Stomach smooth muscle (tissue), 2 donors: Measurements from ENCODE around the gene NTSR1.

Experiments used
- H3K27ac ChIP-seq: one replicate; pipeline ENCODE4 v1.7.0; 2013; ENCODE audit warnings: mild to moderate bottlenecking, low read length, inconsistent platforms
- H3K27me3 ChIP-seq, 2 donors: one replicate each; pipeline ENCODE4 v1.7.0; 2013; ENCODE audit warnings: low read length in 2 of 2; ENCODE audit not compliant: insufficient read depth in 2 of 2, control insufficient read depth in 1 of 2
- H3K36me3 ChIP-seq, 2 donors: one replicate each; pipeline ENCODE4 v1.7.0; 2013; ENCODE audit warnings: low read length in 2 of 2; ENCODE audit not compliant: control insufficient read depth in 2 of 2, insufficient read depth in 2 of 2
- H3K4me1 ChIP-seq: one replicate; pipeline ENCODE4 v1.7.0; 2013; ENCODE audit warnings: low read length; ENCODE audit not compliant: control insufficient read depth, insufficient read depth
- H3K4me3 ChIP-seq, 2 donors: one replicate each; pipeline ENCODE4 v1.7.0; 2013; ENCODE audit warnings: low read length in 2 of 2
- H3K9ac ChIP-seq, 2 donors: one replicate each; pipeline ENCODE4 v1.7.0; 2013; ENCODE audit warnings: low read length in 2 of 2, mild to moderate bottlenecking in 1 of 2
- H3K9me3 ChIP-seq, 2 donors: one replicate each; pipeline ENCODE4 v1.7.0; 2013; ENCODE audit warnings: low read length in 2 of 2; ENCODE audit not compliant: control insufficient read depth in 2 of 2
- donor health status: healthy.
- donor health status: Pancreatic carcinoma.

NTSR1 gene

GRCh38 chr20:62726716-62727583 is 18.3 kb downstream of the NTSR1 start:
- H3K36me3 ChIP-seq = no peaks in the 10 kb centered on the region
- no peaks in the 10 kb centered on the region for H3K27me3 ChIP-seq
- H3K27ac ChIP-seq = no peak overlapping the region
- peaks cover 23% of the 10 kb centered on the region for H3K4me1 ChIP-seq
- no peak overlapping the region for H3K4me3 ChIP-seq
- no peak overlapping the region for H3K9ac ChIP-seq
- H3K9me3 ChIP-seq = no peaks in the 10 kb centered on the region

GRCh38 chr20:62727584-62728027 is 19.0 kb downstream of the NTSR1 start:
- Histone ChIP-seq H3K27me3 (no peaks in the 10 kb centered on the region), H3K9me3 (no peaks in the 10 kb centered on the region), H3K9ac (no peak overlapping the region), H3K4me1 (peaks cover 19% of the 10 kb centered on the region), H3K4me3 (no peak overlapping the region), H3K27ac (no peak overlapping the region), H3K36me3 (no peaks in the 10 kb centered on the region)

GRCh38 chr20:62728028-62728780 is 19.6 kb downstream of the NTSR1 start:
- Histone ChIP-seq H3K9me3 (no peaks in the 10 kb centered on the region), H3K4me1 (peaks cover 15% of the 10 kb centered on the region), H3K9ac (no peak overlapping the region), H3K27ac (no peak overlapping the region), H3K36me3 (no peaks in the 10 kb centered on the region), H3K27me3 (no peaks in the 10 kb centered on the region), H3K4me3 (no peak overlapping the region)

- H3K27me3 ChIP-seq = no peaks in the 10 kb centered on the region
- H3K27ac ChIP-seq = no peak overlapping the region
- H3K9me3 ChIP-seq = no peaks in the 10 kb centered on the region
- no peak overlapping the region for H3K9ac ChIP-seq
- no peak overlapping the region for H3K4me3 ChIP-seq
- H3K36me3 ChIP-seq = no peaks in the 10 kb centered on the region
- peaks cover 8% of the 10 kb centered on the region for H3K4me1 ChIP-seq
Observed at GRCh38 chr20:62728781-62729300, 20.2 kb downstream of the NTSR1 start.

- H3K27me3 ChIP-seq = no peaks in the 10 kb centered on the region
- no peaks in the 10 kb centered on the region for H3K36me3 ChIP-seq
- no peak overlapping the region for H3K27ac ChIP-seq
- no peaks in the 10 kb centered on the region for H3K4me1 ChIP-seq
- no peak overlapping the region for H3K9ac ChIP-seq
- H3K9me3 ChIP-seq = no peaks in the 10 kb centered on the region
- no peak overlapping the region for H3K4me3 ChIP-seq
Observed at GRCh38 chr20:62730481-62730880, 21.8 kb downstream of the NTSR1 start.

- H3K4me3 ChIP-seq = no peak overlapping the region
- H3K4me1 ChIP-seq = no peaks in the 10 kb centered on the region
- no peak overlapping the region for H3K9ac ChIP-seq
- H3K9me3 ChIP-seq = no peaks in the 10 kb centered on the region
- H3K36me3 ChIP-seq = no peaks in the 10 kb centered on the region
- no peak overlapping the region for H3K27ac ChIP-seq
- no peaks in the 10 kb centered on the region for H3K27me3 ChIP-seq
Observed at GRCh38 chr20:62732031-62732760, 23.6 kb downstream of the NTSR1 start.

- no peak overlapping the region for H3K27ac ChIP-seq
- H3K4me3 ChIP-seq = no peak overlapping the region
- H3K9ac ChIP-seq = no peak overlapping the region
Observed at GRCh38 chr20:62732842-62733525, 24.3 kb downstream of the NTSR1 start.

GRCh38 chr20:62733526-62733842 is 24.8 kb downstream of the NTSR1 start:
- Histone ChIP-seq H3K27ac (no peak overlapping the region), H3K4me3 (no peak overlapping the region), H3K9ac (no peak overlapping the region), H3K27me3 (no peaks in the 10 kb centered on the region), H3K4me1 (no peaks in the 10 kb centered on the region), H3K36me3 (no peaks in the 10 kb centered on the region), H3K9me3 (no peaks in the 10 kb centered on the region)

More at GRCh38 chr20:62732842-62733525, 24.3 kb downstream of the NTSR1 start:
- H3K9me3 ChIP-seq = no peaks in the 10 kb centered on the region
- no peaks in the 10 kb centered on the region for H3K4me1 ChIP-seq
- no peaks in the 10 kb centered on the region for H3K36me3 ChIP-seq
- no peaks in the 10 kb centered on the region for H3K27me3 ChIP-seq

GRCh38 chr20:62733891-62734290 is 25.3 kb downstream of the NTSR1 start:
- Histone ChIP-seq H3K9ac (no peak overlapping the region), H3K36me3 (no peaks in the 10 kb centered on the region), H3K4me1 (no peaks in the 10 kb centered on the region), H3K9me3 (no peaks in the 10 kb centered on the region), H3K4me3 (no peak overlapping the region), H3K27ac (no peak overlapping the region), H3K27me3 (no peaks in the 10 kb centered on the region)

GRCh38 chr20:62734326-62734725 is 25.7 kb downstream of the NTSR1 start:
- Histone ChIP-seq H3K4me1 (no peaks in the 10 kb centered on the region), H3K36me3 (no peaks in the 10 kb centered on the region), H3K4me3 (no peak overlapping the region), H3K27me3 (no peaks in the 10 kb centered on the region), H3K27ac (no peak overlapping the region), H3K9me3 (no peaks in the 10 kb centered on the region), H3K9ac (no peak overlapping the region)
